ENCODE data around the gene NUMBL.
"Not testable (repeated sequence)": the region's sequence is repeated elsewhere in the genome, so short reads cannot be mapped to it uniquely, and the experiment has no call there.

The NUMBL gene

GRCh38 chr19:40625406-40626120, 64.9 kb downstream of the NUMBL start:
- DNase-seq = no peak

- DNase-seq = not testable (repeated sequence)
Observed at GRCh38 chr19:40624369-40625153, 65.9 kb downstream of the NUMBL start.

- no peak for DNase-seq
Observed at GRCh38 chr19:40623403-40624251, 66.8 kb downstream of the NUMBL start.

- no peak for DNase-seq
Observed at GRCh38 chr19:40622773-40623075, 67.7 kb downstream of the NUMBL start.

- DNase-seq = no peak
Observed at GRCh38 chr19:40621966-40622772, 68.3 kb downstream of the NUMBL start.

- DNase-seq = no peak
Observed at GRCh38 chr19:40621283-40621682, 69.2 kb downstream of the NUMBL start.

GRCh38 chr19:40620161-40620485, 70.3 kb downstream of the NUMBL start:
- DNase-seq = no peak

- DNase-seq = no peak
Observed at GRCh38 chr19:40619333-40620160, 70.9 kb downstream of the NUMBL start.

- DNase-seq = no peak
Observed at GRCh38 chr19:40617961-40618360, 72.5 kb downstream of the NUMBL start.

GRCh38 chr19:40616941-40617340, 73.5 kb downstream of the NUMBL start:
- no peak for DNase-seq

GRCh38 chr19:40616178-40616577, 74.3 kb downstream of the NUMBL start:
- DNase-seq = no peak

All from cerebellar nuclear complex (tissue), 1 donor.